ENCODE measurements around the gene GPR68.
"Not testable (repeated sequence)": the region's sequence is repeated elsewhere in the genome, so short reads cannot be mapped to it uniquely, and the experiment has no call there.

DNA sequence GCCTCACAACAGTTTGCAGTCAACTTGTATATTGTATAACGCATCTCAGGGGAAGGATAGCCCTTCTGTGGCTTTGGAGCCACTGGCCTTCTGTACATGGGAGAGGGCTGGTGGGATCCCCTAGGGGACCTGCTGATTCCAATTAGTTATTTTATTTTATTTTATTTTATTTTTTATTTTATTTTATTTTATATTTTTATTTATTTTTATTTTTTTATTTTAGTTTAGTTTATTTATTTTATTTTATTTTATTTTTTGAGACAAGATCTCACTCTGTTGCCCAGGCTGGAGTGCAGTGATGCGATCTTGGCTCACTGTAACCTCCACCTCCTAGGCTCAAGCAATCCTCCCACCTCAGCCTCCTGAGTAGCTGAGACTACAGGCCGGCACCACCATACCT lies 61.8 kb downstream of the GPR68 start:
- TF ChIP-seq, protein P1, sequence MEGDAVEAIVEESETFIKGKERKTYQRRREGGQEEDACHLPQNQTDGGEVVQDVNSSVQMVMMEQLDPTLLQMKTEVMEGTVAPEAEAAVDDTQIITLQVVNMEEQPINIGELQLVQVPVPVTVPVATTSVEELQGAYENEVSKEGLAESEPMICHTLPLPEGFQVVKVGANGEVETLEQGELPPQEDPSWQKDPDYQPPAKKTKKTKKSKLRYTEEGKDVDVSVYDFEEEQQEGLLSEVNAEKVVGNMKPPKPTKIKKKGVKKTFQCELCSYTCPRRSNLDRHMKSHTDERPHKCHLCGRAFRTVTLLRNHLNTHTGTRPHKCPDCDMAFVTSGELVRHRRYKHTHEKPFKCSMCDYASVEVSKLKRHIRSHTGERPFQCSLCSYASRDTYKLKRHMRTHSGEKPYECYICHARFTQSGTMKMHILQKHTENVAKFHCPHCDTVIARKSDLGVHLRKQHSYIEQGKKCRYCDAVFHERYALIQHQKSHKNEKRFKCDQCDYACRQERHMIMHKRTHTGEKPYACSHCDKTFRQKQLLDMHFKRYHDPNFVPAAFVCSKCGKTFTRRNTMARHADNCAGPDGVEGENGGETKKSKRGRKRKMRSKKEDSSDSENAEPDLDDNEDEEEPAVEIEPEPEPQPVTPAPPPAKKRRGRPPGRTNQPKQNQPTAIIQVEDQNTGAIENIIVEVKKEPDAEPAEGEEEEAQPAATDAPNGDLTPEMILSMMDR (tag by site-specific recombination; IDR thresholded peaks at IDR 0.05) = not testable (repeated sequence)
- TF ChIP-seq, protein P2, sequence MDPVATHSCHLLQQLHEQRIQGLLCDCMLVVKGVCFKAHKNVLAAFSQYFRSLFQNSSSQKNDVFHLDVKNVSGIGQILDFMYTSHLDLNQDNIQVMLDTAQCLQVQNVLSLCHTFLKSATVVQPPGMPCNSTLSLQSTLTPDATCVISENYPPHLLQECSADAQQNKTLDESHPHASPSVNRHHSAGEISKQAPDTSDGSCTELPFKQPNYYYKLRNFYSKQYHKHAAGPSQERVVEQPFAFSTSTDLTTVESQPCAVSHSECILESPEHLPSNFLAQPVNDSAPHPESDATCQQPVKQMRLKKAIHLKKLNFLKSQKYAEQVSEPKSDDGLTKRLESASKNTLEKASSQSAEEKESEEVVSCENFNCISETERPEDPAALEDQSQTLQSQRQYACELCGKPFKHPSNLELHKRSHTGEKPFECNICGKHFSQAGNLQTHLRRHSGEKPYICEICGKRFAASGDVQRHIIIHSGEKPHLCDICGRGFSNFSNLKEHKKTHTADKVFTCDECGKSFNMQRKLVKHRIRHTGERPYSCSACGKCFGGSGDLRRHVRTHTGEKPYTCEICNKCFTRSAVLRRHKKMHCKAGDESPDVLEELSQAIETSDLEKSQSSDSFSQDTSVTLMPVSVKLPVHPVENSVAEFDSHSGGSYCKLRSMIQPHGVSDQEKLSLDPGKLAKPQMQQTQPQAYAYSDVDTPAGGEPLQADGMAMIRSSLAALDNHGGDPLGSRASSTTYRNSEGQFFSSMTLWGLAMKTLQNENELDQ (tag by site-specific recombination; IDR thresholded peaks at IDR 0.05; ENCODE audit: low read depth) = not testable (repeated sequence)
- TF ChIP-seq, protein P3, sequence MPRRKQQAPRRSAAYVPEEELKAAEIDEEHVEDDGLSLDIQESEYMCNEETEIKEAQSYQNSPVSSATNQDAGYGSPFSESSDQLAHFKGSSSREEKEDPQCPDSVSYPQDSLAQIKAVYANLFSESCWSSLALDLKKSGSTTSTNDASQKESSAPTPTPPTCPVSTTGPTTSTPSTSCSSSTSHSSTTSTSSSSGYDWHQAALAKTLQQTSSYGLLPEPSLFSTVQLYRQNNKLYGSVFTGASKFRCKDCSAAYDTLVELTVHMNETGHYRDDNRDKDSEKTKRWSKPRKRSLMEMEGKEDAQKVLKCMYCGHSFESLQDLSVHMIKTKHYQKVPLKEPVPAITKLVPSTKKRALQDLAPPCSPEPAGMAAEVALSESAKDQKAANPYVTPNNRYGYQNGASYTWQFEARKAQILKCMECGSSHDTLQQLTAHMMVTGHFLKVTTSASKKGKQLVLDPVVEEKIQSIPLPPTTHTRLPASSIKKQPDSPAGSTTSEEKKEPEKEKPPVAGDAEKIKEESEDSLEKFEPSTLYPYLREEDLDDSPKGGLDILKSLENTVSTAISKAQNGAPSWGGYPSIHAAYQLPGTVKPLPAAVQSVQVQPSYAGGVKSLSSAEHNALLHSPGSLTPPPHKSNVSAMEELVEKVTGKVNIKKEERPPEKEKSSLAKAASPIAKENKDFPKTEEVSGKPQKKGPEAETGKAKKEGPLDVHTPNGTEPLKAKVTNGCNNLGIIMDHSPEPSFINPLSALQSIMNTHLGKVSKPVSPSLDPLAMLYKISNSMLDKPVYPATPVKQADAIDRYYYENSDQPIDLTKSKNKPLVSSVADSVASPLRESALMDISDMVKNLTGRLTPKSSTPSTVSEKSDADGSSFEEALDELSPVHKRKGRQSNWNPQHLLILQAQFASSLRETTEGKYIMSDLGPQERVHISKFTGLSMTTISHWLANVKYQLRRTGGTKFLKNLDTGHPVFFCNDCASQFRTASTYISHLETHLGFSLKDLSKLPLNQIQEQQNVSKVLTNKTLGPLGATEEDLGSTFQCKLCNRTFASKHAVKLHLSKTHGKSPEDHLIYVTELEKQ (tag by site-specific recombination; IDR thresholded peaks at IDR 0.05; ENCODE audit: borderline replicate concordance) = not testable (repeated sequence)
- TF ChIP-seq, protein P4, sequence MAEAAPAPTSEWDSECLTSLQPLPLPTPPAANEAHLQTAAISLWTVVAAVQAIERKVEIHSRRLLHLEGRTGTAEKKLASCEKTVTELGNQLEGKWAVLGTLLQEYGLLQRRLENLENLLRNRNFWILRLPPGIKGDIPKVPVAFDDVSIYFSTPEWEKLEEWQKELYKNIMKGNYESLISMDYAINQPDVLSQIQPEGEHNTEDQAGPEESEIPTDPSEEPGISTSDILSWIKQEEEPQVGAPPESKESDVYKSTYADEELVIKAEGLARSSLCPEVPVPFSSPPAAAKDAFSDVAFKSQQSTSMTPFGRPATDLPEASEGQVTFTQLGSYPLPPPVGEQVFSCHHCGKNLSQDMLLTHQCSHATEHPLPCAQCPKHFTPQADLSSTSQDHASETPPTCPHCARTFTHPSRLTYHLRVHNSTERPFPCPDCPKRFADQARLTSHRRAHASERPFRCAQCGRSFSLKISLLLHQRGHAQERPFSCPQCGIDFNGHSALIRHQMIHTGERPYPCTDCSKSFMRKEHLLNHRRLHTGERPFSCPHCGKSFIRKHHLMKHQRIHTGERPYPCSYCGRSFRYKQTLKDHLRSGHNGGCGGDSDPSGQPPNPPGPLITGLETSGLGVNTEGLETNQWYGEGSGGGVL (tag by site-specific recombination; IDR thresholded peaks at IDR 0.05) = not testable (repeated sequence)
- not testable (repeated sequence) for TF ChIP-seq ZNF768 (tag by site-specific recombination; IDR thresholded peaks at IDR 0.05); ZNF423 (tag by site-specific recombination; IDR thresholded peaks at IDR 0.05); ZNF114 (tag by site-specific recombination; IDR thresholded peaks at IDR 0.05); ZNF324 (tag by site-specific recombination; IDR thresholded peaks at IDR 0.05); YY2 (tag by site-specific recombination; IDR thresholded peaks at IDR 0.05); ZNF529 (tag by site-specific recombination; IDR thresholded peaks at IDR 0.05; ENCODE audit: insufficient replicate concordance); ZNF501 (tag by site-specific recombination; IDR thresholded peaks at IDR 0.05)
- TF ChIP-seq, protein P5, sequence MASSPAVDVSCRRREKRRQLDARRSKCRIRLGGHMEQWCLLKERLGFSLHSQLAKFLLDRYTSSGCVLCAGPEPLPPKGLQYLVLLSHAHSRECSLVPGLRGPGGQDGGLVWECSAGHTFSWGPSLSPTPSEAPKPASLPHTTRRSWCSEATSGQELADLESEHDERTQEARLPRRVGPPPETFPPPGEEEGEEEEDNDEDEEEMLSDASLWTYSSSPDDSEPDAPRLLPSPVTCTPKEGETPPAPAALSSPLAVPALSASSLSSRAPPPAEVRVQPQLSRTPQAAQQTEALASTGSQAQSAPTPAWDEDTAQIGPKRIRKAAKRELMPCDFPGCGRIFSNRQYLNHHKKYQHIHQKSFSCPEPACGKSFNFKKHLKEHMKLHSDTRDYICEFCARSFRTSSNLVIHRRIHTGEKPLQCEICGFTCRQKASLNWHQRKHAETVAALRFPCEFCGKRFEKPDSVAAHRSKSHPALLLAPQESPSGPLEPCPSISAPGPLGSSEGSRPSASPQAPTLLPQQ (tag by site-specific recombination; IDR thresholded peaks at IDR 0.05) = not testable (repeated sequence)
- TF ChIP-seq, protein P6, sequence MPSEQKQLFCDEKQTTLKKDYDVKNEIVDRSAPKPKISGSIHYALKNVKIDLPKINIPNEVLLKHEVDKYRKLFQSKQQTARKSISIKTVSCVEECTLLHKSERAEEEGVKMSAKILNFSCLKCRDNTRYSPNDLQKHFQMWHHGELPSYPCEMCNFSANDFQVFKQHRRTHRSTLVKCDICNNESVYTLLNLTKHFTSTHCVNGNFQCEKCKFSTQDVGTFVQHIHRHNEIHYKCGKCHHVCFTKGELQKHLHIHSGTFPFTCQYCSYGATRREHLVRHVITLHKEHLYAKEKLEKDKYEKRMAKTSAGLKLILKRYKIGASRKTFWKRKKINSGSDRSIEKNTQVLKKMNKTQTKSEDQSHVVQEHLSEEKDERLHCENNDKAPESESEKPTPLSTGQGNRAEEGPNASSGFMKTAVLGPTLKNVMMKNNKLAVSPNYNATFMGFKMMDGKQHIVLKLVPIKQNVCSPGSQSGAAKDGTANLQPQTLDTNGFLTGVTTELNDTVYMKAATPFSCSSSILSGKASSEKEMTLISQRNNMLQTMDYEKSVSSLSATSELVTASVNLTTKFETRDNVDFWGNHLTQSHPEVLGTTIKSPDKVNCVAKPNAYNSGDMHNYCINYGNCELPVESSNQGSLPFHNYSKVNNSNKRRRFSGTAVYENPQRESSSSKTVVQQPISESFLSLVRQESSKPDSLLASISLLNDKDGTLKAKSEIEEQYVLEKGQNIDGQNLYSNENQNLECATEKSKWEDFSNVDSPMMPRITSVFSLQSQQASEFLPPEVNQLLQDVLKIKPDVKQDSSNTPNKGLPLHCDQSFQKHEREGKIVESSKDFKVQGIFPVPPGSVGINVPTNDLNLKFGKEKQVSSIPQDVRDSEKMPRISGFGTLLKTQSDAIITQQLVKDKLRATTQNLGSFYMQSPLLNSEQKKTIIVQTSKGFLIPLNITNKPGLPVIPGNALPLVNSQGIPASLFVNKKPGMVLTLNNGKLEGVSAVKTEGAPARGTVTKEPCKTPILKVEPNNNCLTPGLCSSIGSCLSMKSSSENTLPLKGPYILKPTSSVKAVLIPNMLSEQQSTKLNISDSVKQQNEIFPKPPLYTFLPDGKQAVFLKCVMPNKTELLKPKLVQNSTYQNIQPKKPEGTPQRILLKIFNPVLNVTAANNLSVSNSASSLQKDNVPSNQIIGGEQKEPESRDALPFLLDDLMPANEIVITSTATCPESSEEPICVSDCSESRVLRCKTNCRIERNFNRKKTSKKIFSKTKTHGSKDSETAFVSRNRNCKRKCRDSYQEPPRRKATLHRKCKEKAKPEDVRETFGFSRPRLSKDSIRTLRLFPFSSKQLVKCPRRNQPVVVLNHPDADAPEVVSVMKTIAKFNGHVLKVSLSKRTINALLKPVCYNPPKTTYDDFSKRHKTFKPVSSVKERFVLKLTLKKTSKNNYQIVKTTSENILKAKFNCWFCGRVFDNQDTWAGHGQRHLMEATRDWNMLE (tag by site-specific recombination; conservative IDR thresholded peaks at IDR 0.05; ENCODE audit: low read depth) = not testable (repeated sequence)
